ENCODE data around the gene DELE1.
A peak's percentile ranks its signal among the peaks of the same experiment; 100 is the strongest.

The DELE1 gene

DNA sequence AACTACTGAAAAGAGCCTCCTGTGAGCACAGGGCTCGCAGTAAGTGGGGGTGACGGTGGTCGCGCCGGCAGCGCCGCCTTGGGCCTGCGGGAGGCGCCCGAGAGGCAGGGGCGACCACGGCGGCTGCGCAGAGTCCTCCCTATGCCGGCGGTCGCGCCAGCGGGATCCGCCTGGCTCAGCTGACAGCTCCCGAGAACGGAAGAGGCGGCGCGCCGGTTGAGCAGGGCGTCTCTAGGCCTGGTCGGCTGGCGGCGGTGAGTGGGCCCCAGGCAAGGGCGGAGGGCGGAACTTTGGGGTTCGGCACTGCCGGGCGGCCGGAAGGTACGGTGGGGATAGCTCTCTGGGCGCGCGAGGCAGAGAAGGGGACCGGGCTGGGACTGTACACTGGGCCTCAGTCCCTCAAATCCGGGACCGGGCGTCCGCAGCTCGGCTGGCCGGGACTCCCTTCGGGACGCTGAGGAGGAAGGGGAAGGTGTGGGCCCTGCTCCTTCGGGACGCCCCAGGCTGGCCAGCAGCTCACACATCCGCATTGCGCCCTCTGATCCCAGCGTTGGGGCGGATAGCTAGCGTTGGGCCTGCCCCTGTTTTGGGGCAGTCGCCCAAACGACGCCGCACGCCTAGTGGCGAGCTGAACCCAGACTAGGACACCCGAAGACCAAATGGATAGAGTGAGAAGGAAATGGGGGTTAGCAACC, 45.4 kb downstream of the DELE1 start, which contains the start of gene RNF14 (continued):
- TF ChIP-seq, protein P1, sequence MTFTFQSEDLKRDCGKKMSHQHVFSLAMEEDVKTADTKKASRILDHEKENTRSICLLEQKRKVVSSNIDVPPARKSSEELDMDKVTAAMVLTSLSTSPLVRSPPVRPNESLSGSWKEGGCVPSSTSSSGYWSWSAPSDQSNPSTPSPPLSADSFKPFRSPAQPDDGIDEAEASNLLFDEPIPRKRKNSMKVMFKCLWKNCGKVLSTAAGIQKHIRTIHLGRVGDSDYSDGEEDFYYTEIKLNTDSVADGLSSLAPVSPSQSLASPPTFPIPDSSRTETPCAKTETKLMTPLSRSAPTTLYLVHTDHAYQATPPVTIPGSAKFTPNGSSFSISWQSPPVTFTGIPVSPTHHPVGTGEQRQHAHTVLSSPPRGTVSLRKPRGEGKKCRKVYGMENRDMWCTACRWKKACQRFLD (tag by site-specific recombination; IDR thresholded peaks at IDR 0.05) = no peak
- TF ChIP-seq SCRT2 (tag by site-specific recombination; IDR thresholded peaks at IDR 0.05) = no peak; the same call in 1 of the 2 replicates
- no peak for TF ChIP-seq ZNF302 (tag by site-specific recombination; IDR thresholded peaks at IDR 0.05; ENCODE audit: low read depth)
- TF ChIP-seq ZNF354C (tag by site-specific recombination; IDR thresholded peaks at IDR 0.05; ENCODE audit: borderline replicate concordance, low read depth) = no peak
- peak; percentile 85; the same call in 1 of the 2 replicates for TF ChIP-seq ZNF561 (tag by site-specific recombination; IDR thresholded peaks at IDR 0.05; ENCODE audit: borderline replicate concordance)
- TF ChIP-seq, protein P2, sequence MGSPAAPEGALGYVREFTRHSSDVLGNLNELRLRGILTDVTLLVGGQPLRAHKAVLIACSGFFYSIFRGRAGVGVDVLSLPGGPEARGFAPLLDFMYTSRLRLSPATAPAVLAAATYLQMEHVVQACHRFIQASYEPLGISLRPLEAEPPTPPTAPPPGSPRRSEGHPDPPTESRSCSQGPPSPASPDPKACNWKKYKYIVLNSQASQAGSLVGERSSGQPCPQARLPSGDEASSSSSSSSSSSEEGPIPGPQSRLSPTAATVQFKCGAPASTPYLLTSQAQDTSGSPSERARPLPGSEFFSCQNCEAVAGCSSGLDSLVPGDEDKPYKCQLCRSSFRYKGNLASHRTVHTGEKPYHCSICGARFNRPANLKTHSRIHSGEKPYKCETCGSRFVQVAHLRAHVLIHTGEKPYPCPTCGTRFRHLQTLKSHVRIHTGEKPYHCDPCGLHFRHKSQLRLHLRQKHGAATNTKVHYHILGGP (tag by site-specific recombination; IDR thresholded peaks at IDR 0.05) = no peak
- no peak for TF ChIP-seq ZNF174 (tag by site-specific recombination; IDR thresholded peaks at IDR 0.05)
- TF ChIP-seq EGR2 (tag by site-specific recombination; IDR thresholded peaks at IDR 0.05; ENCODE audit: low read depth) = peak; percentile 75
- peak; percentile 47; the same call in 1 of the 2 replicates for TF ChIP-seq ZIC2 (tag by site-specific recombination; IDR thresholded peaks at IDR 0.05)
- TF ChIP-seq ZNF16 (tag by site-specific recombination; IDR thresholded peaks at IDR 0.05; ENCODE audit: low read depth) = no peak
- TF ChIP-seq GLI2 (tag by site-specific recombination; IDR thresholded peaks at IDR 0.05; ENCODE audit: borderline replicate concordance, low read depth) = no peak
- peak; percentile 36; the same call in 1 of the 2 replicates for TF ChIP-seq ZNF394 (tag by site-specific recombination; IDR thresholded peaks at IDR 0.05; ENCODE audit: borderline replicate concordance)
- TF ChIP-seq ZNF830 (tag by site-specific recombination; IDR thresholded peaks at IDR 0.05; ENCODE audit: low read depth) = no peak
- no peak for TF ChIP-seq ZNF626 (tag by site-specific recombination; IDR thresholded peaks at IDR 0.05)
- TF ChIP-seq, protein P3, sequence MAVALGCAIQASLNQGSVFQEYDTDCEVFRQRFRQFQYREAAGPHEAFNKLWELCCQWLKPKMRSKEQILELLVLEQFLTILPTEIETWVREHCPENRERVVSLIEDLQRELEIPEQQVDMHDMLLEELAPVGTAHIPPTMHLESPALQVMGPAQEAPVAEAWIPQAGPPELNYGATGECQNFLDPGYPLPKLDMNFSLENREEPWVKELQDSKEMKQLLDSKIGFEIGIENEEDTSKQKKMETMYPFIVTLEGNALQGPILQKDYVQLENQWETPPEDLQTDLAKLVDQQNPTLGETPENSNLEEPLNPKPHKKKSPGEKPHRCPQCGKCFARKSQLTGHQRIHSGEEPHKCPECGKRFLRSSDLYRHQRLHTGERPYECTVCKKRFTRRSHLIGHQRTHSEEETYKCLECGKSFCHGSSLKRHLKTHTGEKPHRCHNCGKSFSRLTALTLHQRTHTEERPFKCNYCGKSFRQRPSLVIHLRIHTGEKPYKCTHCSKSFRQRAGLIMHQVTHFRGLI (tag by site-specific recombination; IDR thresholded peaks at IDR 0.05) = peak; percentile 66; the same call in 1 of the 2 replicates
- TF ChIP-seq SALL2 (tag by site-specific recombination; IDR thresholded peaks at IDR 0.05; ENCODE audit: borderline replicate concordance) = no peak
- TF ChIP-seq KLF8 (tag by site-specific recombination; IDR thresholded peaks at IDR 0.05) = peak; percentile 95
- TF ChIP-seq, protein P4, sequence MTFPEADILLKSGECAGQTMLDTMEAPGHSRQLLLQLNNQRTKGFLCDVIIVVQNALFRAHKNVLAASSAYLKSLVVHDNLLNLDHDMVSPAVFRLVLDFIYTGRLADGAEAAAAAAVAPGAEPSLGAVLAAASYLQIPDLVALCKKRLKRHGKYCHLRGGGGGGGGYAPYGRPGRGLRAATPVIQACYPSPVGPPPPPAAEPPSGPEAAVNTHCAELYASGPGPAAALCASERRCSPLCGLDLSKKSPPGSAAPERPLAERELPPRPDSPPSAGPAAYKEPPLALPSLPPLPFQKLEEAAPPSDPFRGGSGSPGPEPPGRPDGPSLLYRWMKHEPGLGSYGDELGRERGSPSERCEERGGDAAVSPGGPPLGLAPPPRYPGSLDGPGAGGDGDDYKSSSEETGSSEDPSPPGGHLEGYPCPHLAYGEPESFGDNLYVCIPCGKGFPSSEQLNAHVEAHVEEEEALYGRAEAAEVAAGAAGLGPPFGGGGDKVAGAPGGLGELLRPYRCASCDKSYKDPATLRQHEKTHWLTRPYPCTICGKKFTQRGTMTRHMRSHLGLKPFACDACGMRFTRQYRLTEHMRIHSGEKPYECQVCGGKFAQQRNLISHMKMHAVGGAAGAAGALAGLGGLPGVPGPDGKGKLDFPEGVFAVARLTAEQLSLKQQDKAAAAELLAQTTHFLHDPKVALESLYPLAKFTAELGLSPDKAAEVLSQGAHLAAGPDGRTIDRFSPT (tag by site-specific recombination; IDR thresholded peaks at IDR 0.05) = no peak
- TF ChIP-seq ZNF433 (tag by site-specific recombination; IDR thresholded peaks at IDR 0.05; ENCODE audit: low read depth) = no peak
- TF ChIP-seq ZNF664 (tag by site-specific recombination; IDR thresholded peaks at IDR 0.05) = no peak
- TF ChIP-seq YY2 (tag by site-specific recombination; IDR thresholded peaks at IDR 0.05) = no peak
- no peak for TF ChIP-seq ZNF624 (tag by site-specific recombination; IDR thresholded peaks at IDR 0.05)
- no peak for TF ChIP-seq ZNF10 (tag by site-specific recombination; IDR thresholded peaks at IDR 0.05)
- TF ChIP-seq KLF1 (tag by site-specific recombination; IDR thresholded peaks at IDR 0.05) = peak; percentile 96
- TF ChIP-seq ZNF768 (tag by site-specific recombination; IDR thresholded peaks at IDR 0.05) = no peak; the same call in 1 of the 2 replicates
- TF ChIP-seq, protein P5, sequence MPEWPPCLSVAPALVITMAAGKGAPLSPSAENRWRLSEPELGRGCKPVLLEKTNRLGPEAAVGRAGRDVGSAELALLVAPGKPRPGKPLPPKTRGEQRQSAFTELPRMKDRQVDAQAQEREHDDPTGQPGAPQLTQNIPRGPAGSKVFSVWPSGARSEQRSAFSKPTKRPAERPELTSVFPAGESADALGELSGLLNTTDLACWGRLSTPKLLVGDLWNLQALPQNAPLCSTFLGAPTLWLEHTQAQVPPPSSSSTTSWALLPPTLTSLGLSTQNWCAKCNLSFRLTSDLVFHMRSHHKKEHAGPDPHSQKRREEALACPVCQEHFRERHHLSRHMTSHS (tag by site-specific recombination; IDR thresholded peaks at IDR 0.05) = no peak
- peak; percentile 87 for TF ChIP-seq SP3 (tag by site-specific recombination; IDR thresholded peaks at IDR 0.05)
- 0 out of 2 replicates have a peak, but pooled peaks have one; percentile 54 for TF ChIP-seq HOXD13 (CRISPR knock-in tag; IDR thresholded peaks at IDR 0.05; ENCODE audit: borderline replicate concordance)
- TF ChIP-seq ZNF654 (tag by site-specific recombination; IDR thresholded peaks at IDR 0.05; ENCODE audit: low read depth) = no peak
- no peak for TF ChIP-seq ZNF138 (tag by site-specific recombination; IDR thresholded peaks at IDR 0.05; ENCODE audit: borderline replicate concordance)
- TF ChIP-seq, protein P6, sequence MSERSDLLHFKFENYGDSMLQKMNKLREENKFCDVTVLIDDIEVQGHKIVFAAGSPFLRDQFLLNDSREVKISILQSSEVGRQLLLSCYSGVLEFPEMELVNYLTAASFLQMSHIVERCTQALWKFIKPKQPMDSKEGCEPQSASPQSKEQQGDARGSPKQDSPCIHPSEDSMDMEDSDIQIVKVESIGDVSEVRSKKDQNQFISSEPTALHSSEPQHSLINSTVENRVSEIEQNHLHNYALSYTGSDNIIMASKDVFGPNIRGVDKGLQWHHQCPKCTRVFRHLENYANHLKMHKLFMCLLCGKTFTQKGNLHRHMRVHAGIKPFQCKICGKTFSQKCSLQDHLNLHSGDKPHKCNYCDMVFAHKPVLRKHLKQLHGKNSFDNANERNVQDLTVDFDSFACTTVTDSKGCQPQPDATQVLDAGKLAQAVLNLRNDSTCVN (tag by site-specific recombination; optimal IDR thresholded peaks at IDR 0.05) = peak; percentile 84

Measured in HEK293 (cell line).